GM19240 (cell line): ENCODE data around the gene HMGB4.

Experiments
- DNase-seq: peaks from one replicate; pipeline ENCODE4 v3.0.0; 2011; ENCODE audit warnings: low spot score; ENCODE audit not compliant: insufficient read length

The HMGB4 gene

GRCh38 chr1:33863779-33864178 lies at the start of gene HMGB4:
HMGB4 (plus strand) TSS chr1:33864079; CDS start chr1:33864192, 113 bp downstream.
- DNase-seq = no peak

- no peak for DNase-seq
Observed at GRCh38 chr1:33814166-33814565, 49.7 kb upstream of the HMGB4 start.

GRCh38 chr1:33815061-33815460 lies 48.8 kb upstream of the HMGB4 start:
- no peak for DNase-seq

GRCh38 chr1:33818071-33818470 lies 45.8 kb upstream of the HMGB4 start:
- DNase-seq = no peak

- DNase-seq = no peak
Observed at GRCh38 chr1:33819290-33819912, 44.5 kb upstream of the HMGB4 start.

- no peak for DNase-seq
Observed at GRCh38 chr1:33819913-33820311, 44.0 kb upstream of the HMGB4 start.

GRCh38 chr1:33820804-33821203 lies 43.1 kb upstream of the HMGB4 start:
- no peak for DNase-seq

- DNase-seq = no peak
Observed at GRCh38 chr1:33821291-33821690, 42.6 kb upstream of the HMGB4 start.

GRCh38 chr1:33822396-33822795 lies 41.5 kb upstream of the HMGB4 start:
- DNase-seq = no peak

GRCh38 chr1:33823401-33823800 lies 40.5 kb upstream of the HMGB4 start:
- DNase-seq = no peak

- no peak for DNase-seq
Observed at GRCh38 chr1:33823830-33824229, 40.0 kb upstream of the HMGB4 start.

GRCh38 chr1:33824321-33824720 lies 39.6 kb upstream of the HMGB4 start:
- no peak for DNase-seq

- DNase-seq = no peak
Observed at GRCh38 chr1:33824971-33825370, 38.9 kb upstream of the HMGB4 start.

GRCh38 chr1:33825506-33825905 lies 38.4 kb upstream of the HMGB4 start:
- no peak for DNase-seq

- no peak for DNase-seq
Observed at GRCh38 chr1:33826311-33826710, 37.6 kb upstream of the HMGB4 start.

GRCh38 chr1:33826711-33827110 lies 37.2 kb upstream of the HMGB4 start:
- no peak for DNase-seq

GRCh38 chr1:33828059-33828458 lies 35.8 kb upstream of the HMGB4 start:
- no peak for DNase-seq

- DNase-seq = no peak
Observed at GRCh38 chr1:33828654-33829053, 35.2 kb upstream of the HMGB4 start.

GRCh38 chr1:33836911-33837310 lies 27.0 kb upstream of the HMGB4 start:
- DNase-seq = no peak

- no peak for DNase-seq
Observed at GRCh38 chr1:33837635-33838034, 26.2 kb upstream of the HMGB4 start.

GRCh38 chr1:33841494-33841893 lies 22.4 kb upstream of the HMGB4 start:
- DNase-seq = no peak

GRCh38 chr1:33842348-33842747 lies 21.5 kb upstream of the HMGB4 start:
- DNase-seq = no peak

- no peak for DNase-seq
Observed at GRCh38 chr1:33844166-33844565, 19.7 kb upstream of the HMGB4 start.

- no peak for DNase-seq
Observed at GRCh38 chr1:33846861-33847260, 17.0 kb upstream of the HMGB4 start.
